ENCODE results near the gene JAML. TPM values are rescaled to one million over a fixed set of nuclear protein-coding genes. Genes with fewer than 3 reads are reported as not detected.
A peak's percentile ranks its signal among the peaks of the same experiment; 100 is the strongest.

The JAML gene
- total and polyA plus RNA-seq, 2 of the 13 experiments (the other 11 are each of a cell fraction or from before 2014, with no cell fraction given), result 2.0 to 3.3 TPM

- TF ChIP-seq SPEN (CRISPR knock-in tag; IDR thresholded peaks at IDR 0.05; ENCODE audit: low read depth) (peak; percentile 74), ZNF883 (CRISPR knock-in tag; IDR thresholded peaks at IDR 0.05; ENCODE audit: not compliant biosample characterization) (peak; percentile 75), IKZF4 (CRISPR knock-in tag; IDR thresholded peaks at IDR 0.05; ENCODE audit: borderline replicate concordance, low read depth, not compliant biosample characterization) (peak; percentile 43), NFE2L1 (CRISPR knock-in tag; IDR thresholded peaks at IDR 0.05; ENCODE audit: borderline replicate concordance) (no peak; the same call in 1 of the 2 replicates), SALL1 (CRISPR knock-in tag; IDR thresholded peaks at IDR 0.05) (peak; percentile 78), ZBTB20 (CRISPR knock-in tag; IDR thresholded peaks at IDR 0.05; ENCODE audit: borderline replicate concordance, low read depth) (0 out of 2 replicates have a peak, but pooled peaks have one; percentile 42), ZNF563 (CRISPR knock-in tag; IDR thresholded peaks at IDR 0.05) (no peak; the same call in 1 of the 2 replicates), STAT6 (CRISPR knock-in tag; IDR thresholded peaks at IDR 0.05; ENCODE audit: borderline replicate concordance) (peak; percentile 69; the same call in 1 of the 2 replicates), CAMTA2 (CRISPR knock-in tag; IDR thresholded peaks at IDR 0.05; ENCODE audit: borderline replicate concordance) (peak; percentile 48; the same call in 1 of the 2 replicates), AHDC1 (CRISPR knock-in tag; IDR thresholded peaks at IDR 0.05; ENCODE audit: borderline replicate concordance) (no peak), ZNF569 (CRISPR knock-in tag; IDR thresholded peaks at IDR 0.05; ENCODE audit: borderline replicate concordance) (no peak), MAF1 (CRISPR knock-in tag; IDR thresholded peaks at IDR 0.05; ENCODE audit: borderline replicate concordance) (no peak), ZSCAN9 (CRISPR knock-in tag; IDR thresholded peaks at IDR 0.05; ENCODE audit: borderline replicate concordance) (no peak), ZNF292 (CRISPR knock-in tag; IDR thresholded peaks at IDR 0.05; ENCODE audit: borderline replicate concordance, low read depth) (peak; percentile 75; the same call in 1 of the 2 replicates), ZNF746 (CRISPR knock-in tag; IDR thresholded peaks at IDR 0.05) (peak; percentile 65), ZNF263 (CRISPR knock-in tag; IDR thresholded peaks at IDR 0.05) (peak; percentile 91), KDM5B (CRISPR knock-in tag; IDR thresholded peaks at IDR 0.05; ENCODE audit: borderline replicate concordance) (peak; percentile 76; the same call in 1 of the 2 replicates), FOXA1 (IDR thresholded peaks at IDR 0.05) (no peak), FOXA1 (CRISPR knock-in tag; IDR thresholded peaks at IDR 0.05) (peak; percentile 70), NR2F6 (IDR thresholded peaks at IDR 0.05) (no peak), NR2F6 (CRISPR knock-in tag; IDR thresholded peaks at IDR 0.05) (no peak), FOSL2 (CRISPR knock-in tag; IDR thresholded peaks at IDR 0.05) (peak; percentile 61)
Measured at GRCh38 chr11:118251858-118252652, 27.2 kb upstream of the JAML start, which contains the start of gene MPZL3 (continued).
